ENCODE results near the gene LDB2.

LDB2 gene

GRCh38 chr4:16884673-16885460 lies 13.6 kb downstream of the LDB2 start:
- DNase-seq (ENCODE audit: low spot score), result no peak

- DNase-seq (ENCODE audit: low spot score), result no peak
Observed at GRCh38 chr4:16883806-16884205, 14.6 kb downstream of the LDB2 start.

- no peak for DNase-seq (ENCODE audit: low spot score)
Observed at GRCh38 chr4:16881151-16881884, 17.1 kb downstream of the LDB2 start.

GRCh38 chr4:16875487-16875886 lies 23.0 kb downstream of the LDB2 start:
- DNase-seq (ENCODE audit: low spot score), result no peak

GRCh38 chr4:16869594-16870245 lies 28.7 kb downstream of the LDB2 start:
- no peak for DNase-seq (ENCODE audit: low spot score)

- DNase-seq (ENCODE audit: low spot score), result no peak
Observed at GRCh38 chr4:16868674-16869073, 29.8 kb downstream of the LDB2 start.

GRCh38 chr4:16867827-16868226 lies 30.6 kb downstream of the LDB2 start:
- DNase-seq (ENCODE audit: low spot score), result no peak

- no peak for DNase-seq (ENCODE audit: low spot score)
Observed at GRCh38 chr4:16866974-16867373, 31.5 kb downstream of the LDB2 start.

- DNase-seq (ENCODE audit: low spot score), result no peak
Observed at GRCh38 chr4:16865897-16866283, 32.6 kb downstream of the LDB2 start.

GRCh38 chr4:16865209-16865896 lies 33.1 kb downstream of the LDB2 start:
- DNase-seq (ENCODE audit: low spot score), result no peak

- DNase-seq (ENCODE audit: low spot score), result peak; percentile 31
Observed at GRCh38 chr4:16864199-16864598, 34.2 kb downstream of the LDB2 start.

- no peak for DNase-seq (ENCODE audit: low spot score)
Observed at GRCh38 chr4:16862697-16863096, 35.7 kb downstream of the LDB2 start.

- peak; percentile 79 for DNase-seq (ENCODE audit: low spot score)
Observed at GRCh38 chr4:16860516-16860915, 37.9 kb downstream of the LDB2 start.

- no peak for DNase-seq (ENCODE audit: low spot score)
Observed at GRCh38 chr4:16859031-16859430, 39.4 kb downstream of the LDB2 start.

GRCh38 chr4:16858275-16858752 lies 40.1 kb downstream of the LDB2 start:
- peak; percentile 58 for DNase-seq (ENCODE audit: low spot score)

GRCh38 chr4:16857425-16857824 lies 41.0 kb downstream of the LDB2 start:
- no peak for DNase-seq (ENCODE audit: low spot score)

GRCh38 chr4:16853640-16854039 lies 44.8 kb downstream of the LDB2 start:
- no peak for DNase-seq (ENCODE audit: low spot score)

GRCh38 chr4:16852644-16853043 lies 45.8 kb downstream of the LDB2 start:
- no peak for DNase-seq (ENCODE audit: low spot score)

- DNase-seq (ENCODE audit: low spot score), result no peak
Observed at GRCh38 chr4:16852228-16852627, 46.2 kb downstream of the LDB2 start.

GRCh38 chr4:16846540-16847117 lies 51.8 kb downstream of the LDB2 start:
- DNase-seq (ENCODE audit: low spot score), result no peak

- DNase-seq (ENCODE audit: low spot score), result peak; percentile 25
Observed at GRCh38 chr4:16844816-16845586, 53.4 kb downstream of the LDB2 start.
